ENCODE results near the gene ZNF135.

The ZNF135 gene

GRCh38 chr19:58097781-58098681 lies 38.9 kb downstream of the ZNF135 start, which contains the start of gene ZSCAN18:
TSS of gene ZSCAN18 (minus strand) at chr19:58098231. CDS start at chr19:58090267, 7,964 bp downstream.
- Mint-ChIP-seq H3K4me1 (peaks cover 18% of the 10 kb centered on the region), H3K27me3 (no peaks in the 10 kb centered on the region), H3K36me3 (peaks cover 23% of the 10 kb centered on the region), H3K27ac (peak within 1 kb of the TSS; percentile 98), H3K9me3 (peaks cover 11% of the 10 kb centered on the region), H3K4me3 (peak within 1 kb of the TSS; percentile 93)

GRCh38 chr19:58098682-58098998 lies 39.6 kb downstream of the ZNF135 start:
- Mint-ChIP-seq H3K4me1 (peaks cover 15% of the 10 kb centered on the region), H3K9me3 (peaks cover 15% of the 10 kb centered on the region), H3K27ac (peak overlapping the region; percentile 98), H3K4me3 (peak overlapping the region; percentile 93), H3K36me3 (peaks cover 25% of the 10 kb centered on the region), H3K27me3 (no peaks in the 10 kb centered on the region)

- peaks cover 20% of the 10 kb centered on the region for H3K9me3 Mint-ChIP-seq
- no peaks in the 10 kb centered on the region for H3K4me1 Mint-ChIP-seq
- H3K4me3 Mint-ChIP-seq: no peak overlapping the region
- H3K27me3 Mint-ChIP-seq: peaks cover 2% of the 10 kb centered on the region
- peaks cover 27% of the 10 kb centered on the region for H3K36me3 Mint-ChIP-seq
- no peak overlapping the region for H3K27ac Mint-ChIP-seq
Measured at GRCh38 chr19:58107778-58108545, 48.9 kb downstream of the ZNF135 start.

- H3K4me3 Mint-ChIP-seq: no peak overlapping the region
- peaks cover 22% of the 10 kb centered on the region for H3K9me3 Mint-ChIP-seq
- peaks cover 2% of the 10 kb centered on the region for H3K27me3 Mint-ChIP-seq
- no peaks in the 10 kb centered on the region for H3K4me1 Mint-ChIP-seq
- H3K27ac Mint-ChIP-seq: no peak overlapping the region
- peaks cover 27% of the 10 kb centered on the region for H3K36me3 Mint-ChIP-seq
Measured at GRCh38 chr19:58108546-58108817, 49.4 kb downstream of the ZNF135 start.

GRCh38 chr19:58117841-58118575 lies 58.9 kb downstream of the ZNF135 start:
- Mint-ChIP-seq H3K36me3 (peaks cover 53% of the 10 kb centered on the region), H3K27me3 (peaks cover 13% of the 10 kb centered on the region), H3K4me1 (peaks cover 5% of the 10 kb centered on the region), H3K4me3 (no peak overlapping the region), H3K27ac (no peak overlapping the region), H3K9me3 (peaks cover 37% of the 10 kb centered on the region)

- H3K27me3 Mint-ChIP-seq: peaks cover 13% of the 10 kb centered on the region
- H3K27ac Mint-ChIP-seq: no peak overlapping the region
- H3K9me3 Mint-ChIP-seq: peaks cover 36% of the 10 kb centered on the region
- H3K4me3 Mint-ChIP-seq: no peak overlapping the region
- H3K4me1 Mint-ChIP-seq: peaks cover 5% of the 10 kb centered on the region
- H3K36me3 Mint-ChIP-seq: peaks cover 51% of the 10 kb centered on the region
Measured at GRCh38 chr19:58118979-58119733, 60.1 kb downstream of the ZNF135 start.
